A549 (cell line): ENCODE measurements around the gene TBC1D16. TPM values are rescaled to one million over a fixed set of nuclear protein-coding genes. Genes with fewer than 3 reads are reported as not detected.

Experiments
- ATAC-seq, 2 experiments: fragments of 200-7000 bp in 1 of 2; fragments of >200 bp in 1 of 2; cut with Nextera tagmentation in 1 of 2; cut with Tn5 transposase in 1 of 2; 3 replicates each; pipeline versions ENCODE4 v1.8.0 to v1.9.1; 2018 to 2020; ENCODE audit warnings: mild to moderate bottlenecking in 1 of 2, moderate library complexity in 1 of 2
- CTCF ChIA-PET: fragments of 300-600 bp; sonication (Branson Sonifier 250); formaldehyde crosslinking; extraction: SDS; loops from one replicate; lab custom pipeline; 2021; ENCODE audit warnings: antibody characterized with exemption, inconsistent platforms; lab: Yijun Ruan, JAX
- POLR2A ChIA-PET: fragments of 350-600 bp; formaldehyde crosslinking; extraction: SDS; loops from one replicate; lab custom pipeline; 2021; ENCODE audit warnings: antibody characterized with exemption, inconsistent platforms; lab: Yijun Ruan, JAX
- DNase-seq, 2 experiments: peaks; one replicate each; pipeline versions ENCODE4 v3.0.0 to v3.0.0-alpha.2; 2011 to 2016; ENCODE audit warnings: low read depth in 1 of 2, low spot score in 1 of 2
- FAIRE-seq: peaks from 2 replicates; lab custom pipeline; 2011; peaks lifted over from hg19 to GRCh38; lab: Jason Lieb, UNC
- H3K27ac ChIP-seq, 2 experiments: fragments of >200 bp; sonication (Bioruptor Twin); formaldehyde crosslinking; 3 replicates each; pipeline ENCODE4 v1.5.1; 2016 to 2017
- H3K4me1 ChIP-seq: fragments of >200 bp; sonication (Bioruptor Twin); formaldehyde crosslinking; 3 replicates; pipeline ENCODE4 v1.6.1; 2016
- H3K4me2 ChIP-seq: fragments of >200 bp; sonication (Bioruptor Twin); formaldehyde crosslinking; 3 replicates; pipeline ENCODE4 v1.6.1; 2016
- H3K4me3 ChIP-seq: fragments of >200 bp; sonication (Bioruptor Twin); formaldehyde crosslinking; 3 replicates; pipeline ENCODE4 v1.5.1; 2016
- H3K9me3 ChIP-seq: fragments of >200 bp; sonication (Bioruptor Twin); formaldehyde crosslinking; 3 replicates; pipeline ENCODE4 v1.6.1; 2016
- BHLHE40 ChIP-seq: IDR thresholded peaks from 2 replicates; pipeline ENCODE4 v1.6.1; 2012; ENCODE audit warnings: low read depth, low read length, inconsistent platforms
- CBX8 ChIP-seq: fragments of 200-600 bp; sonication (generic); IDR thresholded peaks from 2 replicates; pipeline ENCODE4 v1.6.1; 2016
- CHD2 ChIP-seq: fragments of 150-350 bp; IDR thresholded peaks from 2 replicates; pipeline ENCODE4 v1.6.1; 2014; ENCODE audit warnings: low read length; ENCODE audit not compliant: partially characterized antibody
- CHD4 ChIP-seq: fragments of 200-600 bp; sonication (generic); IDR thresholded peaks from 2 replicates; pipeline ENCODE4 v1.6.1; 2016; ENCODE audit warnings: antibody characterized with exemption, mild to moderate bottlenecking, borderline replicate concordance
- FOXS1 ChIP-seq: fragments of 250-450 bp; sonication (Bioruptor Pico); IDR thresholded peaks from 2 replicates; pipeline ENCODE4 v1.5.0; 2020; ENCODE audit warnings: mild to moderate bottlenecking, moderate library complexity
- HDAC2 ChIP-seq: fragments of 200-600 bp; sonication (generic); IDR thresholded peaks from 2 replicates; pipeline ENCODE4 v1.6.1; 2016
- HEYL ChIP-seq: fragments of 250-450 bp; sonication (Bioruptor Pico); IDR thresholded peaks from 2 replicates; pipeline ENCODE4 v1.8.0; 2021; ENCODE audit warnings: mild to moderate bottlenecking, moderate library complexity
- HOXA7 ChIP-seq: fragments of 250-450 bp; sonication (Bioruptor Pico); IDR thresholded peaks from 2 replicates; pipeline ENCODE4 v1.5.0; 2020; ENCODE audit warnings: mild to moderate bottlenecking, moderate library complexity
- HOXB13 ChIP-seq: fragments of 250-450 bp; sonication (Bioruptor Pico); IDR thresholded peaks from 2 replicates; pipeline ENCODE4 v1.5.0; 2020; ENCODE audit warnings: low read depth, mild to moderate bottlenecking, moderate library complexity
- KDM1A ChIP-seq: fragments of 200-600 bp; sonication (generic); IDR thresholded peaks from 2 replicates; pipeline ENCODE4 v1.6.1; 2016; ENCODE audit warnings: low read depth, mild to moderate bottlenecking
- MAFK ChIP-seq: fragments of 450-650 bp; IDR thresholded peaks from 2 replicates; pipeline ENCODE4 v1.6.1; 2014; ENCODE audit not compliant: partially characterized antibody
- RAD21 ChIP-seq, 2 experiments: fragments of >200 bp in 1 of 2; sonication (Bioruptor Twin) in 1 of 2; formaldehyde crosslinking in 1 of 2; IDR thresholded peaks in 1 of 2; conservative IDR thresholded peaks in 1 of 2; 2 replicates in 1 of 2; 3 replicates in 1 of 2; pipeline ENCODE4 v1.6.1; 2012 to 2018; ENCODE audit warnings: inconsistent platforms in 1 of 2
- RCOR1 ChIP-seq: fragments of 150-350 bp; IDR thresholded peaks from 2 replicates; pipeline ENCODE4 v1.6.1; 2014; ENCODE audit warnings: antibody characterized with exemption, low read length, low read depth
- RFX5 ChIP-seq: fragments of 450-650 bp; IDR thresholded peaks from 2 replicates; pipeline ENCODE4 v1.7.1; 2014; ENCODE audit warnings: antibody characterized with exemption, mild to moderate bottlenecking, moderate library complexity
- ZFP36 ChIP-seq: fragments of 450-650 bp; IDR thresholded peaks from 2 replicates; pipeline ENCODE4 v1.6.1; 2014; ENCODE audit warnings: borderline replicate concordance; ENCODE audit not compliant: partially characterized antibody
- ZSCAN20 ChIP-seq: fragments of 250-450 bp; sonication (Bioruptor Pico); IDR thresholded peaks from 2 replicates; pipeline ENCODE4 v1.8.0; 2022; ENCODE audit warnings: mild to moderate bottlenecking, moderate library complexity
- WGBS: methylation state at CpG from one replicate; pipeline ENCODE4 v1.1.6; 2017; ENCODE audit errors: missing lambda C conversion rate; 5-methylcytosine and 5-hydroxymethylcytosine counted together
- polyA plus RNA-seq, 4 experiments: library from polyadenylated mRNA; depleted of rRNA in 3 of 4; stranded (reverse); fragments of >200 nt; fragmentation: RNase III in 1 of 4; extraction: RNeasy Plus Mini Kit Qiagen cat#74134 plus additional on column Dnase treatment in 1 of 4; gene quantifications; 2 replicates in 3 of 4; 3 replicates in 1 of 4; pipeline ENCODE4 v1.2.3, GENCODE V29; 2011 to 2017
- TF ChIP-seq, protein P1 (sequence below): fragments of 150-350 bp; IDR thresholded peaks from 2 replicates; pipeline ENCODE4 v1.6.1; 2014; ENCODE audit warnings: low read depth, mild to moderate bottlenecking, low read length
- TF ChIP-seq, protein P2 (sequence below): fragments of 200-600 bp; sonication (generic); IDR thresholded peaks from 2 replicates; pipeline ENCODE4 v1.6.1; 2016; ENCODE audit warnings: antibody characterized with exemption, mild to moderate bottlenecking, moderate library complexity
- TF ChIP-seq, protein P3 (sequence below): IDR thresholded peaks from 2 replicates; pipeline ENCODE4 v1.6.1; 2012; ENCODE audit warnings: low read depth, borderline replicate concordance
- TF ChIP-seq, protein P4 (sequence below): fragments of 250-450 bp; sonication (Bioruptor Pico); IDR thresholded peaks from 2 replicates; pipeline ENCODE4 v1.5.0; 2021; ENCODE audit warnings: mild to moderate bottlenecking, moderate library complexity, borderline replicate concordance

The TBC1D16 gene
- polyA plus RNA-seq, 2 of the 4 experiments (the other 2 are of a cell fraction) = 8.9 to 12.5 TPM

DNA sequence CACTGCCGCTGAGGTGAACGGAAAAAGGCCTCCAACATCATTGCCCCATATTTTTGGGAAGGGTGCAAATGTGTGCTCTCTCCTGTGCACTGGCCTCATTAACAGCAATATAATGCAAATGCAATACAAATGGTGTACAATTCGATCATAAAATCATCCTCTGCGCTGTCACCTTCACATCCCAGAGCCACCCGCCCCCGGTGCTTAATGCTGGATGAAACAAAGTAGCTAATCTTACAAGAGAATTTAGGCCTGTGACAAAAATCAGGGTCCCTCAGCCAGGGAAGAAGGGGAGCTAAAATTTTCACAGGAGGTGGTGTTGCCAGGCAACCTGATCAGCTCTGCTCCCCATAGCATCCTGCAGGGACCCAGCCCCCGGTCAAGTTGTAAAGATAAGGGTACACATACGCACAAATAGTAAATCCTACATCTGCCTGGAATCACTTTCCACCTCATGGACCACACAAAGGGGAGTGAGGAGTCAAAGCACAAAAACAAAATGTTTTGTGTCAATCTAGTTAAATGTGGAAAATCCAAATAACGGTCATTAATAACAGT, 3.0 kb downstream of the TBC1D16 start (continued):
- no peak for TF ChIP-seq MAFK

DNA sequence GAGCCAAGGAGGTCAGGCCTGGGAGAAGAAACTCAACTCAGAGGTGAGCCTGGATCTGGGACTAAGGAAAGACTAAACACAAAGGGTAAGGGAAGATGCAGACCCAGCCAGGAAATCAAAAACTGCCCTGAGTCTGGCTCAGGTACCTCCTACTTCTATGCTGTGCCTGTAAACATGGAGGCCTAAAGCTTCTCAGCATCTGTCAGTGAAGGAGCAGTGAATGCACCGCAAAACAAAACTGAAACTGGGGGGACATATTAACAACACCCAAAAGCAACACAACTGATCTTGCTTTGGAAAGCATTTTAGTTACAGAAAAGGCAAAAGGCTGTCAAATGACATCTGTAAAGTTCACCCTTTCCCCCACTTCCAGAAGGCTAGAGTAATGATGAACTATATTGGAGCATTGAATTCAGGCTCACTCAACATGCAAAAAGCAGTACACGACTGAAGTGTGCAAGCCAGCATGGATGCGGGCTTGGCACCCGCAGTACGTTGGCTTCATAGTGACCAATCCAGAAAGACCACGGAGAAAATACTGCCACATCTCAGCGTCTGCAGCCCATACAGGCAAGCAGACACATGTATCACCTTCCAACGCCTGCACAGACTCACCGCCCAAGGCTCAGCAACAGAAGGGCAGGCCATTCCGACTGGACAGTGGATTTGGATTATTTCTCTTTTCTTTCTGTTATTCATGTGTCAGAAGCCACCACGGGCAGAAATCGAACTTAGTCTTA, 3.8 kb downstream of the TBC1D16 start:
- FAIRE-seq (no peak), ATAC-seq (no peak)

More for the DNA sequence above, 3.8 kb downstream of the TBC1D16 start:
- Histone ChIP-seq H3K4me3 (no peak overlapping the region), H3K9me3 (no peaks in the 10 kb centered on the region), H3K27ac (no peak overlapping the region), H3K4me2 (no peak overlapping the region), H3K4me1 (peaks cover 22% of the 10 kb centered on the region)
- ChIA-PET POLR2A (no interaction called here), CTCF (interaction anchor here (1.2 to 11.5 kb wide), 2 partner anchors 25 to 40 kb away, joined by 3 to 138 read pairs; no protein-coding TSS in a partner anchor)
- TF ChIP-seq CBX8 (no peak), HOXB13 (CRISPR knock-in tag) (no peak), CHD2 (no peak), RFX5 (no peak), BHLHE40 (no peak), ZFP36 (no peak), FOXS1 (CRISPR knock-in tag) (no peak), HOXA7 (CRISPR knock-in tag) (no peak), ZSCAN20 (no peak), RCOR1 (no peak), MAFK (no peak), CHD4 (no peak), HDAC2 (no peak), RAD21 (conservative IDR thresholded peaks at IDR 0.05 in 1 of 2, IDR thresholded peaks at IDR 0.05 in 1 of 2) (no peak), HEYL (CRISPR knock-in tag) (no peak), KDM1A (no peak)
- TF ChIP-seq, protein P1, sequence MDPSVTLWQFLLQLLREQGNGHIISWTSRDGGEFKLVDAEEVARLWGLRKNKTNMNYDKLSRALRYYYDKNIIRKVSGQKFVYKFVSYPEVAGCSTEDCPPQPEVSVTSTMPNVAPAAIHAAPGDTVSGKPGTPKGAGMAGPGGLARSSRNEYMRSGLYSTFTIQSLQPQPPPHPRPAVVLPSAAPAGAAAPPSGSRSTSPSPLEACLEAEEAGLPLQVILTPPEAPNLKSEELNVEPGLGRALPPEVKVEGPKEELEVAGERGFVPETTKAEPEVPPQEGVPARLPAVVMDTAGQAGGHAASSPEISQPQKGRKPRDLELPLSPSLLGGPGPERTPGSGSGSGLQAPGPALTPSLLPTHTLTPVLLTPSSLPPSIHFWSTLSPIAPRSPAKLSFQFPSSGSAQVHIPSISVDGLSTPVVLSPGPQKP = no peak
- TF ChIP-seq, protein P2, sequence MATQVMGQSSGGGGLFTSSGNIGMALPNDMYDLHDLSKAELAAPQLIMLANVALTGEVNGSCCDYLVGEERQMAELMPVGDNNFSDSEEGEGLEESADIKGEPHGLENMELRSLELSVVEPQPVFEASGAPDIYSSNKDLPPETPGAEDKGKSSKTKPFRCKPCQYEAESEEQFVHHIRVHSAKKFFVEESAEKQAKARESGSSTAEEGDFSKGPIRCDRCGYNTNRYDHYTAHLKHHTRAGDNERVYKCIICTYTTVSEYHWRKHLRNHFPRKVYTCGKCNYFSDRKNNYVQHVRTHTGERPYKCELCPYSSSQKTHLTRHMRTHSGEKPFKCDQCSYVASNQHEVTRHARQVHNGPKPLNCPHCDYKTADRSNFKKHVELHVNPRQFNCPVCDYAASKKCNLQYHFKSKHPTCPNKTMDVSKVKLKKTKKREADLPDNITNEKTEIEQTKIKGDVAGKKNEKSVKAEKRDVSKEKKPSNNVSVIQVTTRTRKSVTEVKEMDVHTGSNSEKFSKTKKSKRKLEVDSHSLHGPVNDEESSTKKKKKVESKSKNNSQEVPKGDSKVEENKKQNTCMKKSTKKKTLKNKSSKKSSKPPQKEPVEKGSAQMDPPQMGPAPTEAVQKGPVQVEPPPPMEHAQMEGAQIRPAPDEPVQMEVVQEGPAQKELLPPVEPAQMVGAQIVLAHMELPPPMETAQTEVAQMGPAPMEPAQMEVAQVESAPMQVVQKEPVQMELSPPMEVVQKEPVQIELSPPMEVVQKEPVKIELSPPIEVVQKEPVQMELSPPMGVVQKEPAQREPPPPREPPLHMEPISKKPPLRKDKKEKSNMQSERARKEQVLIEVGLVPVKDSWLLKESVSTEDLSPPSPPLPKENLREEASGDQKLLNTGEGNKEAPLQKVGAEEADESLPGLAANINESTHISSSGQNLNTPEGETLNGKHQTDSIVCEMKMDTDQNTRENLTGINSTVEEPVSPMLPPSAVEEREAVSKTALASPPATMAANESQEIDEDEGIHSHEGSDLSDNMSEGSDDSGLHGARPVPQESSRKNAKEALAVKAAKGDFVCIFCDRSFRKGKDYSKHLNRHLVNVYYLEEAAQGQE = no peak
- TF ChIP-seq, protein P3, sequence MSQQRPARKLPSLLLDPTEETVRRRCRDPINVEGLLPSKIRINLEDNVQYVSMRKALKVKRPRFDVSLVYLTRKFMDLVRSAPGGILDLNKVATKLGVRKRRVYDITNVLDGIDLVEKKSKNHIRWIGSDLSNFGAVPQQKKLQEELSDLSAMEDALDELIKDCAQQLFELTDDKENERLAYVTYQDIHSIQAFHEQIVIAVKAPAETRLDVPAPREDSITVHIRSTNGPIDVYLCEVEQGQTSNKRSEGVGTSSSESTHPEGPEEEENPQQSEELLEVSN = no peak
- TF ChIP-seq, protein P4, sequence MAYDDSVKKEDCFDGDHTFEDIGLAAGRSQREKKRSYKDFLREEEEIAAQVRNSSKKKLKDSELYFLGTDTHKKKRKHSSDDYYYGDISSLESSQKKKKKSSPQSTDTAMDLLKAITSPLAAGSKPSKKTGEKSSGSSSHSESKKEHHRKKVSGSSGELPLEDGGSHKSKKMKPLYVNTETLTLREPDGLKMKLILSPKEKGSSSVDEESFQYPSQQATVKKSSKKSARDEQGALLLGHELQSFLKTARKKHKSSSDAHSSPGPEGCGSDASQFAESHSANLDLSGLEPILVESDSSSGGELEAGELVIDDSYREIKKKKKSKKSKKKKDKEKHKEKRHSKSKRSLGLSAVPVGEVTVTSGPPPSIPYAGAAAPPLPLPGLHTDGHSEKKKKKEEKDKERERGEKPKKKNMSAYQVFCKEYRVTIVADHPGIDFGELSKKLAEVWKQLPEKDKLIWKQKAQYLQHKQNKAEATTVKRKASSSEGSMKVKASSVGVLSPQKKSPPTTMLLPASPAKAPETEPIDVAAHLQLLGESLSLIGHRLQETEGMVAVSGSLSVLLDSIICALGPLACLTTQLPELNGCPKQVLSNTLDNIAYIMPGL (CRISPR knock-in tag) = no peak
- no peak for DNase-seq
- WGBS = 90% methylated on average over 12 of the region's 12 CpGs
